Kidney (tissue), 14 donors: ENCODE results near the gene RMND5B. TPM values are rescaled to one million over a fixed set of nuclear protein-coding genes. Genes with fewer than 3 reads are reported as not detected.

Source experiments
- DNase-seq, 5 donors: peaks; one replicate each; pipeline ENCODE4 v3.0.0-alpha.2; 2013 to 2020
- FAIRE-seq: peaks from 2 replicates; lab custom pipeline; 2012; peaks lifted over from hg19 to GRCh38; lab: Jason Lieb, UNC
- H3K27ac ChIP-seq, 2 donors: one replicate each; pipeline ENCODE4 v1.7.0; 2013; ENCODE audit warnings: low read depth in 2 of 2, low read length in 2 of 2, inconsistent platforms in 1 of 2
- H3K27me3 ChIP-seq: one replicate; pipeline ENCODE4 v1.7.1; 2013; ENCODE audit warnings: low read length, inconsistent platforms; ENCODE audit not compliant: control insufficient read depth, insufficient read depth
- H3K36me3 ChIP-seq, 3 donors: one replicate each; pipeline versions ENCODE4 v1.7.0 to v1.7.1; 2013; ENCODE audit warnings: low read length in 3 of 3, control low read depth in 1 of 3, inconsistent platforms in 1 of 3; ENCODE audit not compliant: insufficient read depth in 3 of 3, control insufficient read depth in 2 of 3
- H3K4me1 ChIP-seq, 3 donors: one replicate each; pipeline versions ENCODE4 v1.7.0 to v1.7.1; 2013; ENCODE audit warnings: low read length in 3 of 3, inconsistent platforms in 1 of 3, low read depth in 1 of 3; ENCODE audit not compliant: control insufficient read depth in 2 of 3, insufficient read depth in 2 of 3
- H3K4me3 ChIP-seq, 3 donors: one replicate each; pipeline versions ENCODE4 v1.7.0 to v1.8.1; 2013; ENCODE audit warnings: low read length in 3 of 3, control low read depth in 1 of 3, inconsistent platforms in 1 of 3
- H3K9ac ChIP-seq, 3 donors: one replicate each; pipeline versions ENCODE4 v1.7.0 to v1.7.1; 2013; ENCODE audit warnings: low read length in 3 of 3, control low read depth in 1 of 3, inconsistent platforms in 1 of 3
- H3K9me3 ChIP-seq, 3 donors: one replicate each; pipeline versions ENCODE4 v1.7.0 to v1.7.1; 2013; ENCODE audit warnings: low read length in 3 of 3, control low read depth in 1 of 3, inconsistent platforms in 1 of 3; ENCODE audit not compliant: control insufficient read depth in 2 of 3, insufficient read depth in 1 of 3
- intact Hi-C: fragments of 100-400 bp; cut with DNase I; formaldehyde crosslinking; loops from one replicate; pipeline ENCODE4 v1.11.1; 2022
- polyA plus RNA-seq: library from polyadenylated mRNA; stranded (reverse); fragments of 350-450 nt; fragmentation: Illumina TruSeq; extraction: RNeasy Lipid Tissue Mini Kit (QIAGEN cat#74804); gene quantifications from one replicate; pipeline ENCODE4 v1.2.3, GENCODE V29; 2014; ENCODE audit warnings: low read depth, low replicate concordance; ENCODE audit not compliant: insufficient read depth
- total RNA-seq: library from RNA; stranded (reverse); fragmentation: NEBNext Ultra II Directional; extraction: Animal tissue kit (Norgen Biotek cat#: 25700); gene quantifications from one replicate; pipeline ENCODE4 v1.2.1, GENCODE V29; 2021
- TF ChIP-seq, protein P1 (sequence below): IDR thresholded peaks from 3 replicates; pipeline ENCODE4 v1.5.1; 2012; ENCODE audit warnings: mild to moderate bottlenecking, moderate library complexity, borderline replicate concordance; ENCODE audit not compliant: insufficient read depth; ENCODE audit errors: extremely low read depth
- donor health status: control.
- donor health status: control.
- donor health status: control.
- donor health status: control.
- donor health status: control.
- donor health status: DM: yes; HTN: yes; CAD: no.
- donor health status: Normal renal cell carcinoma (clear cell type).

The RMND5B gene
- total and polyA plus RNA-seq, 2 donors from 2014 or later = 36.6 to 45.3 TPM

DNA sequence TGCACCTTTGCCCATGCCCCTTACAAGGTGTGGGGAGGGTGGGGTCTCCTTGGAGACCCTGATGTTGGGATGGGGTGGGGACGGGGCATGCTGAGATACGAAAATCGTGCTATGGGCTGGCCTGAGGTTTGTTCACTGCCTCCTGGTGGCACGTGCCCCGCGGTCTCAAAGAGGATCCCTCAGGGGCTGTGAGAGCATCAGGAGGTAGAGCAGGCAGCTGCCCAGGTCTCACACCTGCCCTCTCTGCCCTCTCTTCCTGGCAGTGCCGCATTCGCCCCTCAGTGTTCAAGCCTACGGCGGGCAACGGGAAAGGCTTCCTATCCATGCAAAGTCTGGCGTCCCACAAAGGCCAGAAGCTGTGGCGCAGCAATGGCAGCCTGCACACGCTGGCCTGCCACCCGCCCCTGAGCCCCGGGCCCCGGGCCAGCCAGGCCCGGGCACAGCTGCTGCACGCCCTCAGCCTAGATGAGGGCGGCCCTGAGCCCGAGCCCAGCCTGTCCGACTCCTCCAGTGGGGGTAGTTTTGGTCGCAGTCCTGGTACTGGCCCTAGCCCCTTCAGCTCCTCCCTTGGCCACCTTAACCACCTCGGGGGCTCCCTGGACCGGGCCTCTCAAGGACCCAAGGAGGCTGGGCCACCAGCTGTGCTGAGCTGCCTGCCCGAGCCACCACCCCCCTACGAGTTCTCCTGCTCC, 10.8 kb upstream of the RMND5B start:
- TF ChIP-seq, protein P1, sequence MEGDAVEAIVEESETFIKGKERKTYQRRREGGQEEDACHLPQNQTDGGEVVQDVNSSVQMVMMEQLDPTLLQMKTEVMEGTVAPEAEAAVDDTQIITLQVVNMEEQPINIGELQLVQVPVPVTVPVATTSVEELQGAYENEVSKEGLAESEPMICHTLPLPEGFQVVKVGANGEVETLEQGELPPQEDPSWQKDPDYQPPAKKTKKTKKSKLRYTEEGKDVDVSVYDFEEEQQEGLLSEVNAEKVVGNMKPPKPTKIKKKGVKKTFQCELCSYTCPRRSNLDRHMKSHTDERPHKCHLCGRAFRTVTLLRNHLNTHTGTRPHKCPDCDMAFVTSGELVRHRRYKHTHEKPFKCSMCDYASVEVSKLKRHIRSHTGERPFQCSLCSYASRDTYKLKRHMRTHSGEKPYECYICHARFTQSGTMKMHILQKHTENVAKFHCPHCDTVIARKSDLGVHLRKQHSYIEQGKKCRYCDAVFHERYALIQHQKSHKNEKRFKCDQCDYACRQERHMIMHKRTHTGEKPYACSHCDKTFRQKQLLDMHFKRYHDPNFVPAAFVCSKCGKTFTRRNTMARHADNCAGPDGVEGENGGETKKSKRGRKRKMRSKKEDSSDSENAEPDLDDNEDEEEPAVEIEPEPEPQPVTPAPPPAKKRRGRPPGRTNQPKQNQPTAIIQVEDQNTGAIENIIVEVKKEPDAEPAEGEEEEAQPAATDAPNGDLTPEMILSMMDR = no peak
- intact Hi-C loops = no loop called here
- no peak for FAIRE-seq
- H3K27ac ChIP-seq = no peak overlapping the region
- H3K9ac ChIP-seq = no peak overlapping the region
- no peak for DNase-seq
- H3K4me3 ChIP-seq = no peak overlapping the region
- no peaks in the 10 kb centered on the region for H3K36me3 ChIP-seq
- no peaks in the 10 kb centered on the region for H3K27me3 ChIP-seq
- no peaks in the 10 kb centered on the region for H3K9me3 ChIP-seq
- H3K4me1 ChIP-seq = peaks cover 0 to 13% (median 0%) of the 10 kb centered on the region in 3 donors

DNA sequence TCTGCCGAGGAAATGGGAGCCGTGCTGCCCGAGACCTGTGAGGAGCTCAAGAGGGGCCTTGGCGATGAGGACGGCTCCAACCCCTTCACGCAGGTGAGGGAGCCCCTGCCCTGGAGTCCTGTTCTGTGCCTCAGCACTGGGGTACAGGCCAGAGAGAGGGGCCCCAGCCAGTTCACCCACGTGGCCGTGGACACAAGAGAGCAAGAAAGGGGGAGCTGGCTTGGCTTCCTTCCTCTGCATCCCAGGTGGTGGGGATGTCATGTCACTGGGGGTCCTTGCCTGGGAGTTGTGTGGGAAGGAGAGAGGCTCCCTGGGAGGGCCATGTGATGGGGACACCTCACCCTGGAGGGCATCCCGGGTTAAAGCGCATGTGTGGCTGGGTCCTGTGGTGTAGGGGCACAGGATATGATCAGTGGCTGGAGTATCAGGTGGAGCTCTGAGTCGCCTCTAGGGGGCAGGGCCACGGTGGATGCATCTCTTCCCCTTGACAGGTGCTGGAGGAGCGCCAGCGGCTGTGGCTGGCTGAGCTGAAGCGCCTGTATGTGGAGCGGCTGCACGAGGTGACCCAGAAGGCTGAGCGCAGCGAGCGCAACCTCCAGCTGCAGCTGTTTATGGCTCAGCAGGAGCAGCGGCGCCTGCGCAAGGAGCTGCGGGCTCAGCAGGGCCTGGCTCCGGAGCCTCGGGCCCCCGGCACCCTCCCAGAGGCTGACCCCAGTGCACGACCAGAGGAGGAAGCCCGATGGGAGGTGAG, 10.0 kb upstream of the RMND5B start:
- Histone ChIP-seq H3K4me1 (peaks cover 0 to 11% (median 0%) of the 10 kb centered on the region in 3 donors), H3K36me3 (no peaks in the 10 kb centered on the region), H3K27ac (no peak overlapping the region), H3K9me3 (no peaks in the 10 kb centered on the region), H3K9ac (no peak overlapping the region), H3K4me3 (no peak overlapping the region), H3K27me3 (no peaks in the 10 kb centered on the region)
- FAIRE-seq (no peak), DNase-seq (peak; percentile 92 to 96 (median 93))
- TF ChIP-seq, protein P1 = peak; percentile 35
- intact Hi-C loops = no loop called here

DNA sequence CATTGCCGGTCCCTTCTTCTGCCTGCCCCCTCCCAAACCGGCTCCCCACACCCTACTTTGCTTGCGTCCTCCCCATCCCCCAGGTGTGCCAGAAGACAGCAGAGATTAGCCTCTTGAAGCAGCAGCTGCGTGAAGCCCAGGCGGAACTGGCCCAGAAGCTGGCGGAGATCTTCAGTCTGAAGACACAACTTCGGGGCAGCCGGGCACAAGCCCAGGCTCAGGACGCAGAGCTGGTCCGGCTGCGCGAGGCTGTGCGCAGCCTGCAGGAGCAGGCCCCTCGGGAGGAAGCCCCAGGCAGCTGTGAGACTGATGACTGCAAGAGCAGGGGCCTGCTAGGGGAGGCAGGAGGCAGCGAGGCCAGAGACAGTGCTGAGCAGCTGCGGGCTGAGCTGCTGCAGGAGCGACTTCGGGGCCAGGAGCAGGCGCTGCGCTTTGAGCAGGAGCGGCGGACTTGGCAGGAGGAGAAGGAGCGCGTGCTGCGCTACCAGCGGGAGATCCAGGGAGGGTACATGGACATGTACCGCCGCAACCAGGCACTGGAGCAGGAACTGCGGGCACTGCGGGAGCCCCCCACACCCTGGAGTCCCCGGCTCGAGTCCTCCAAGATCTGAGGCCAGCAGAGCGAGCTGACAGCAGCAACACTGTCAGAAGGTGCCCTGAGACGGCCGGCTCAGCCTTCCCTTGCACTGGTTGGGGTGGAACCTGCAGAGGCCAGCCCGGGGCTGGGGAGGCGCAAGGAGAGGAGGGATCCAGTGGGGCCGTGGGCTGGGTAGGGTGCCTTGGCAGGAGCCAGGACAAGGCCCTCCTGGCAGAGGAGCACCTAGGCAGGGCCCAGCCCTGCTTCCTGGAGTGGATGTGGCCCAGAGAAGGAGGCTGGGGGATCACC, 9.2 kb upstream of the RMND5B start:
- Histone ChIP-seq H3K27me3 (no peaks in the 10 kb centered on the region), H3K9ac (no peak overlapping the region), H3K36me3 (no peaks in the 10 kb centered on the region), H3K4me1 (peaks cover 0 to 11% (median 0%) of the 10 kb centered on the region in 3 donors), H3K9me3 (no peaks in the 10 kb centered on the region), H3K4me3 (no peak overlapping the region), H3K27ac (no peak overlapping the region)
- TF ChIP-seq, protein P1 = no peak
- FAIRE-seq (no peak), DNase-seq (peak in 2 of 5 donors; percentile 55 to 59)
- intact Hi-C loops = no loop called here
